ENCODE measurements around the gene STIP1.

GRCh38 chr11:64164392-64165312, 21.3 kb upstream of the STIP1 start:
- TF ChIP-seq, protein P1, sequence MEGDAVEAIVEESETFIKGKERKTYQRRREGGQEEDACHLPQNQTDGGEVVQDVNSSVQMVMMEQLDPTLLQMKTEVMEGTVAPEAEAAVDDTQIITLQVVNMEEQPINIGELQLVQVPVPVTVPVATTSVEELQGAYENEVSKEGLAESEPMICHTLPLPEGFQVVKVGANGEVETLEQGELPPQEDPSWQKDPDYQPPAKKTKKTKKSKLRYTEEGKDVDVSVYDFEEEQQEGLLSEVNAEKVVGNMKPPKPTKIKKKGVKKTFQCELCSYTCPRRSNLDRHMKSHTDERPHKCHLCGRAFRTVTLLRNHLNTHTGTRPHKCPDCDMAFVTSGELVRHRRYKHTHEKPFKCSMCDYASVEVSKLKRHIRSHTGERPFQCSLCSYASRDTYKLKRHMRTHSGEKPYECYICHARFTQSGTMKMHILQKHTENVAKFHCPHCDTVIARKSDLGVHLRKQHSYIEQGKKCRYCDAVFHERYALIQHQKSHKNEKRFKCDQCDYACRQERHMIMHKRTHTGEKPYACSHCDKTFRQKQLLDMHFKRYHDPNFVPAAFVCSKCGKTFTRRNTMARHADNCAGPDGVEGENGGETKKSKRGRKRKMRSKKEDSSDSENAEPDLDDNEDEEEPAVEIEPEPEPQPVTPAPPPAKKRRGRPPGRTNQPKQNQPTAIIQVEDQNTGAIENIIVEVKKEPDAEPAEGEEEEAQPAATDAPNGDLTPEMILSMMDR (IDR thresholded peaks at IDR 0.05; ENCODE audit: low read length), result no peak
- TF ChIP-seq EZH2 (optimal IDR thresholded peaks at IDR 0.05; ENCODE audit: low read depth, low read length) (no peak), EZH2phosphoT487 (IDR thresholded peaks at IDR 0.05; ENCODE audit: low read length) (no peak)

All from MM.1S (cell line).